GM19324 (cell line): ENCODE results near the gene RHOXF2B.

Source experiments
- ATAC-seq: cut with Tn5 transposase; IDR thresholded peaks from one replicate; pipeline ENCODE4 v1.9.1; 2021; ENCODE audit warnings: mild to moderate bottlenecking, moderate library complexity; ENCODE audit not compliant: unreplicated experiment, low FRiP score

Gene RHOXF2B

GRCh38 chrX:120022763-120023162 is 54.7 kb downstream of the RHOXF2B start:
- no peak for ATAC-seq
